Loucy (cell line): ENCODE results near the gene PLEKHM2.

Experiments
- CTCF ChIP-seq: fragments of 200-600 bp; sonication (generic); conservative IDR thresholded peaks from 2 replicates; pipeline ENCODE4 v1.5.1; 2014; ENCODE audit warnings: mild to moderate bottlenecking, antibody characterized with exemption, low read length
- EZH2phosphoT487 ChIP-seq: fragments of 200-600 bp; IDR thresholded peaks from 2 replicates; pipeline ENCODE4 v1.6.1; 2018; ENCODE audit warnings: antibody characterized with exemption, mild to moderate bottlenecking, moderate library complexity, borderline replicate concordance

GRCh38 chr1:15751717-15752116 lies 67.6 kb downstream of the PLEKHM2 start:
- TF ChIP-seq CTCF, result no peak
- no peak for TF ChIP-seq EZH2phosphoT487
